B cell (primary cell): ENCODE data around the gene GATAD2B. TPM values are rescaled to one million over a fixed set of nuclear protein-coding genes. Genes with fewer than 3 reads are reported as not detected.

Experiments used
- ATAC-seq: fragments of 200-7000 bp; cut with Tn5 transposase; one replicate; pipeline ENCODE4 v1.10.0; 2021; ENCODE audit warnings: low read depth, mild to moderate bottlenecking, moderate number of reproducible peaks, moderate library complexity
- CTCF ChIA-PET: fragments of 350-600 bp; sonication (Branson Sonifier 250); formaldehyde crosslinking; loops from one replicate; lab custom pipeline; 2021; ENCODE audit warnings: antibody characterized with exemption, inconsistent platforms; lab: Charles Lee
- POLR2A ChIA-PET: fragments of 350-600 bp; sonication (Branson Sonifier 250); formaldehyde crosslinking; loops from one replicate; lab custom pipeline; 2021; ENCODE audit warnings: antibody characterized with exemption; lab: Charles Lee
- DNase-seq: peaks from one replicate; pipeline ENCODE4 v3.0.0; 2013
- H2AFZ ChIP-seq: 2 replicates; pipeline ENCODE4 v1.6.1; 2012; ENCODE audit warnings: mild to moderate bottlenecking, low read depth, low read length; ENCODE audit not compliant: insufficient read depth, poor library complexity, severe bottlenecking
- H3K27ac ChIP-seq, 2 donors: 1 replicate in 1 of 2; 2 replicates in 1 of 2; pipeline ENCODE4 v1.5.1; 2012 to 2013; ENCODE audit warnings: low read length in 2 of 2, mild to moderate bottlenecking in 2 of 2, moderate library complexity in 1 of 2
- H3K27me3 ChIP-seq, 4 experiments: fragments of 200-600 bp in 1 of 4; sonication (generic) in 1 of 4; replicated peaks in 1 of 4; 1 replicate in 2 of 4; 2 replicates in 2 of 4; pipeline versions ENCODE4 v1.6.1 to v1.7.0; 2013 to 2016; ENCODE audit warnings: low read length in 3 of 4, mild to moderate bottlenecking in 2 of 4, mixed read lengths in 1 of 4, moderate library complexity in 1 of 4; ENCODE audit not compliant: insufficient read depth in 4 of 4, control insufficient read depth in 3 of 4; ENCODE audit errors: control extremely low read depth in 1 of 4
- H3K36me3 ChIP-seq, 2 experiments: replicated peaks in 1 of 2; 1 replicate in 1 of 2; 2 replicates in 1 of 2; pipeline versions ENCODE4 v1.6.1 to v1.7.1; 2013; ENCODE audit warnings: low read length in 1 of 2; ENCODE audit not compliant: insufficient read depth in 2 of 2, control insufficient read depth in 1 of 2; ENCODE audit errors: control extremely low read depth in 1 of 2, extremely low read depth in 1 of 2
- H3K4me1 ChIP-seq, 2 donors: fragments of 200-600 bp in 1 of 2; sonication (generic) in 1 of 2; 1 replicate in 1 of 2; 2 replicates in 1 of 2; pipeline versions ENCODE4 v1.5.1 to v1.6.1; 2013 to 2017; ENCODE audit warnings: low read length in 2 of 2; ENCODE audit not compliant: control insufficient read depth in 2 of 2, insufficient read depth in 2 of 2
- H3K4me2 ChIP-seq: replicated peaks from 2 replicates; pipeline ENCODE3; 2012; ENCODE audit warnings: mild to moderate bottlenecking, low read depth, low read length; ENCODE audit not compliant: poor library complexity, severe bottlenecking
- H3K4me3 ChIP-seq, 5 experiments: fragments of 200-600 bp in 1 of 5; sonication (generic) in 1 of 5; 1 replicate in 3 of 5; 2 replicates in 2 of 5; pipeline versions ENCODE4 v1.5.1 to v1.7.0; 2011 to 2016; ENCODE audit warnings: low read length in 4 of 5, mild to moderate bottlenecking in 4 of 5, low read depth in 2 of 5, control low read depth in 1 of 5, moderate library complexity in 1 of 5; ENCODE audit not compliant: insufficient read depth in 1 of 5; ENCODE audit errors: control extremely low read depth in 1 of 5, extremely low read depth in 1 of 5
- H3K79me2 ChIP-seq: fragments of 200-600 bp; sonication (generic); one replicate; pipeline ENCODE4 v1.6.0; 2016; ENCODE audit warnings: low read length; ENCODE audit not compliant: control insufficient read depth, insufficient read depth
- H3K9ac ChIP-seq: fragments of 200-600 bp; sonication (generic); 2 replicates; pipeline ENCODE4 v1.6.1; 2017; ENCODE audit warnings: mild to moderate bottlenecking, low read length, moderate library complexity
- H3K9me3 ChIP-seq, 3 donors: one replicate each; pipeline versions ENCODE4 v1.6.1 to v1.7.1; 2013; ENCODE audit warnings: low read length in 2 of 3; ENCODE audit not compliant: control insufficient read depth in 2 of 3, insufficient read depth in 1 of 3; ENCODE audit errors: control extremely low read depth in 1 of 3
- H4K20me1 ChIP-seq: 2 replicates; pipeline ENCODE4 v1.6.0; 2012; ENCODE audit warnings: mild to moderate bottlenecking, low read length; ENCODE audit not compliant: insufficient read depth, control insufficient read depth, poor library complexity, severe bottlenecking
- H3K27ac Mint-ChIP-seq: one replicate; pipeline ENCODE4 v1.8.0; 2021; ENCODE audit warnings: mixed read lengths
- H3K27me3 Mint-ChIP-seq: one replicate; pipeline ENCODE4 v1.8.0; 2021; ENCODE audit warnings: mixed read lengths
- H3K4me1 Mint-ChIP-seq: one replicate; pipeline ENCODE4 v1.8.0; 2021; ENCODE audit warnings: mixed read lengths
- H3K4me3 Mint-ChIP-seq: one replicate; pipeline ENCODE4 v1.8.0; 2021; ENCODE audit warnings: mixed read lengths
- H3K9me3 Mint-ChIP-seq: one replicate; pipeline ENCODE4 v1.8.0; 2022; ENCODE audit warnings: mixed read lengths; ENCODE audit not compliant: insufficient read depth
- EZH2 ChIP-seq: IDR thresholded peaks from 2 replicates; pipeline ENCODE4 v1.6.1; 2012; ENCODE audit warnings: borderline replicate concordance, low read depth, mild to moderate bottlenecking, moderate library complexity, low read length; ENCODE audit not compliant: insufficient read depth, poor library complexity, severe bottlenecking
- WGBS: methylation state at CpG from one replicate; pipeline ENCODE4 v1.1.5; 2013; ENCODE audit warnings: missing lambda C conversion rate; ENCODE audit not compliant: insufficient coverage; 5-methylcytosine and 5-hydroxymethylcytosine counted together
- intact Hi-C: fragments of 100-400 bp; cut with micrococcal nuclease; formaldehyde crosslinking; loops from one replicate; pipeline ENCODE4 v1.10.0; 2022
- polyA plus RNA-seq: library from polyadenylated mRNA; depleted of rRNA; stranded (reverse); fragments of >200 nt; gene quantifications from 2 replicates; pipeline ENCODE4 v1.2.3, GENCODE V29; 2012
- total RNA-seq, 2 donors: library from RNA; stranded (reverse); fragments of 120-200 nt in 1 of 2; gene quantifications; 1 replicate in 1 of 2; 2 replicates in 1 of 2; pipeline versions ENCODE4 v1.2.3 to v1.2.4, GENCODE V29; 2013 to 2022
- TF ChIP-seq, protein P1 (sequence below): fragments of 200-600 bp; IDR thresholded peaks from one replicate; pipeline ENCODE4 v1.8.0; 2022; ENCODE audit warnings: antibody characterized with exemption, mild to moderate bottlenecking

GATAD2B gene
- total and polyA plus RNA-seq, 2 donors (not counting 1 experiment from before 2014, with no cell fraction given), result 16.7 to 105 TPM

DNA sequence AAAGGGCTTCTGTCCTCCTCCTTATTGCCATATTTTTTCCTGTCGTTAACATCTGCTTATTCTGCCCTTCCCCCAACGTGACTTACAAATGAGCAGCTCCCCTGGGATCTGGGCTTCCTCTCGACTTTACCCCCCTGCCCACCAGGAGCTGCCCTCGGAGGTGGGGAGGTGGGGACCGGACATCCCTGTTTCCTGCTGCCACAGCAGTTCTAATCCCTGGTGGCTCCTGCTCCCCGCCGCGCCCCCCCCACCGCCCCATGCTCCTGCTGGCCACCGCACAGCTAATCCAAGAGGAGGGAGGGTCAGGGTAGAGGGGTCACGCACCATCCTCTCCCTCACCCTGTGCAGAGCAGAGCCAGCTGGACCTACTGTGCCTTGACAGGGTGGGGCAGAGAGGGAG is 152.0 kb downstream of the GATAD2B start:
- H3K27ac Mint-ChIP-seq, result no peak overlapping the region
- Histone ChIP-seq H3K27me3 (no peaks in the 10 kb centered on the region), H3K9me3 (no peaks in the 10 kb centered on the region), H4K20me1 (no peaks in the 10 kb centered on the region), H2AFZ (no peak overlapping the region), H3K4me3 (no peak overlapping the region), H3K27ac (no peak overlapping the region), H3K9ac (no peak overlapping the region), H3K4me2 (peak overlapping the region; percentile 51), H3K4me1 (peaks cover 22 to 32% of the 10 kb centered on the region in 2 donors), H3K79me2 (no peaks in the 10 kb centered on the region), H3K36me3 (peaks cover 0 to 46% of the 10 kb centered on the region in 2 experiments)
- peaks cover 33% of the 10 kb centered on the region for H3K4me1 Mint-ChIP-seq
- CTCF ChIA-PET, result interaction anchor here (0.6 to 2.0 kb wide), 5 partner anchors 93 to 260 kb away, joined by 3 to 5 read pairs (median 3); no protein-coding TSS in a partner anchor
- 0% methylated on average over 1 of the region's 11 CpGs for WGBS
- H3K27me3 Mint-ChIP-seq, result no peaks in the 10 kb centered on the region
- intact Hi-C loops, result no loop called here
- no peak overlapping the region for H3K4me3 Mint-ChIP-seq
- POLR2A ChIA-PET, result interaction anchor here (0.6 to 1.1 kb wide), 3 partner anchors 22 to 220 kb away, joined by 3 to 7 read pairs (median 4); partner anchors contain the start of gene RPS27
- H3K9me3 Mint-ChIP-seq, result no peaks in the 10 kb centered on the region
- no peak for ATAC-seq
- TF ChIP-seq, protein P1, sequence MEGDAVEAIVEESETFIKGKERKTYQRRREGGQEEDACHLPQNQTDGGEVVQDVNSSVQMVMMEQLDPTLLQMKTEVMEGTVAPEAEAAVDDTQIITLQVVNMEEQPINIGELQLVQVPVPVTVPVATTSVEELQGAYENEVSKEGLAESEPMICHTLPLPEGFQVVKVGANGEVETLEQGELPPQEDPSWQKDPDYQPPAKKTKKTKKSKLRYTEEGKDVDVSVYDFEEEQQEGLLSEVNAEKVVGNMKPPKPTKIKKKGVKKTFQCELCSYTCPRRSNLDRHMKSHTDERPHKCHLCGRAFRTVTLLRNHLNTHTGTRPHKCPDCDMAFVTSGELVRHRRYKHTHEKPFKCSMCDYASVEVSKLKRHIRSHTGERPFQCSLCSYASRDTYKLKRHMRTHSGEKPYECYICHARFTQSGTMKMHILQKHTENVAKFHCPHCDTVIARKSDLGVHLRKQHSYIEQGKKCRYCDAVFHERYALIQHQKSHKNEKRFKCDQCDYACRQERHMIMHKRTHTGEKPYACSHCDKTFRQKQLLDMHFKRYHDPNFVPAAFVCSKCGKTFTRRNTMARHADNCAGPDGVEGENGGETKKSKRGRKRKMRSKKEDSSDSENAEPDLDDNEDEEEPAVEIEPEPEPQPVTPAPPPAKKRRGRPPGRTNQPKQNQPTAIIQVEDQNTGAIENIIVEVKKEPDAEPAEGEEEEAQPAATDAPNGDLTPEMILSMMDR, result no peak
- TF ChIP-seq EZH2, result no peak
- peak; percentile 21 for DNase-seq

DNA sequence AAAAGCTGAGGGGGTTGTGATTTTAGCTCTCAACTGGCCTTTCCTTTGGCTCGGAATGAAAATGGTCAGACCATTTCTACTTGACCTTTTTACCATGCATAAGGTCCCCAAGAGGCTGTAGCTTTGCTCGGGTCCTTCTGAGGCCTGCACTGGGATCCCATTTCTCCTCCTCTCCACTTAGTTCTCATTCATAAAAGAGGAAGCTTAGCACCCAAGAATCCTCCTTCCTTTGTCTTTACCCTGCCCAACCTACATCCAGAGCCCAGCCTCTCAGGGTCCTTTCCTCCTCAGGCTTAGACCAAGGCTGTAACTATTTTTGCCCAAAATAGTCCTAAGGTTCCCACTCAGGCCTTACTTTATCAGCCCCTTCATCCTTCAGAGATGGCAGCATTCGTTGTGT is 153.6 kb downstream of the GATAD2B start:
- Histone ChIP-seq H3K36me3 (peaks cover 4 to 52% of the 10 kb centered on the region in 2 experiments), H3K27ac (no peak overlapping the region), H3K9me3 (no peaks in the 10 kb centered on the region), H3K79me2 (no peaks in the 10 kb centered on the region), H3K4me1 (peaks cover 16 to 20% of the 10 kb centered on the region in 2 donors), H3K27me3 (no peaks in the 10 kb centered on the region), H4K20me1 (no peaks in the 10 kb centered on the region), H3K9ac (no peak overlapping the region), H3K4me2 (no peak overlapping the region), H2AFZ (no peak overlapping the region), H3K4me3 (no peak overlapping the region)
- ChIA-PET CTCF (no interaction called here), POLR2A (no interaction called here)
- no peak for TF ChIP-seq EZH2
- TF ChIP-seq, protein P1, result no peak
- peaks cover 27% of the 10 kb centered on the region for H3K4me1 Mint-ChIP-seq
- intact Hi-C loops, result no loop called here
- no peaks in the 10 kb centered on the region for H3K27me3 Mint-ChIP-seq
- H3K4me3 Mint-ChIP-seq, result no peak overlapping the region
- no peak for DNase-seq
- 90% methylated on average over 3 of the region's 3 CpGs for WGBS
- H3K27ac Mint-ChIP-seq, result no peak overlapping the region
- ATAC-seq, result no peak
- no peaks in the 10 kb centered on the region for H3K9me3 Mint-ChIP-seq
